Measurements from ENCODE around the gene VTI1A.
"Not testable (repeated sequence)": the region's sequence is repeated elsewhere in the genome, so short reads cannot be mapped to it uniquely, and the experiment has no call there.

Gene VTI1A

GRCh38 chr10:112728118-112728883 lies 281.3 kb downstream of the VTI1A start:
- Histone ChIP-seq H3K36me3 (ENCODE audit: insufficient read depth, low read length) (no peaks in the 10 kb centered on the region), H2AFZ (ENCODE audit: low read depth, low read length) (no peak overlapping the region), H3K4me3 (ENCODE audit: low read length) (no peak overlapping the region), H3K27me3 (ENCODE audit: insufficient read depth, low read length) (no peaks in the 10 kb centered on the region), H3K9me3 (ENCODE audit: low read length) (no peaks in the 10 kb centered on the region), H3K4me1 (ENCODE audit: insufficient read depth, low read length) (peaks cover 46% of the 10 kb centered on the region)

DNA sequence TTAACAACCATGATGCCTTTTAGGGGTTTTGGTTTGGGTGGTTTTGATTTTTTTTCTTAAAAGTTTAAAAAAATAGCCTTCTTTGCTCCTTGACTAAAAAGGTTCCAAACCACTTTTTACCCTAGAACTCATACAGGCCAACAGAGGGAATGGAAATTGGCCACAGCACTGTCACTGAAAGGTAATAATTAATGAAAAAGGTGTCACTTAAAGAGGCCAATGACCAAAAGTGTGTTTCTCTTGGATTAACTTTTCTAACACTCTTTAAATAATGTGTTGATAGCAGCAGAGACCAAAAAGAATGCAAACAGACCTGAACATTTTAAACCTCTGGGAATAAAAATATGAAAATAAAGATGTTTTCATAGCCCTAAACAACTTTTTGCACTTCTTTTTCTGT lies 282.0 kb downstream of the VTI1A start:
- H3K4me1 ChIP-seq (ENCODE audit: insufficient read depth, low read length): peaks cover 41% of the 10 kb centered on the region

GRCh38 chr10:112731450-112731849 lies 284.4 kb downstream of the VTI1A start:
- H2AFZ ChIP-seq (ENCODE audit: low read depth, low read length): not testable (repeated sequence)
- peaks cover 31% of the 10 kb centered on the region for H3K4me1 ChIP-seq (ENCODE audit: insufficient read depth, low read length)

More for the DNA sequence above, 282.0 kb downstream of the VTI1A start:
- H2AFZ ChIP-seq (ENCODE audit: low read depth, low read length): no peak overlapping the region
- H3K4me3 ChIP-seq (ENCODE audit: low read length): no peak overlapping the region
- H3K36me3 ChIP-seq (ENCODE audit: insufficient read depth, low read length): no peaks in the 10 kb centered on the region
- H3K9me3 ChIP-seq (ENCODE audit: low read length): no peaks in the 10 kb centered on the region
- H3K27me3 ChIP-seq (ENCODE audit: insufficient read depth, low read length): no peaks in the 10 kb centered on the region

GRCh38 chr10:112732277-112732921 lies 285.4 kb downstream of the VTI1A start:
- no peaks in the 10 kb centered on the region for H3K27me3 ChIP-seq (ENCODE audit: insufficient read depth, low read length)
- H2AFZ ChIP-seq (ENCODE audit: low read depth, low read length): no peak overlapping the region
- H3K36me3 ChIP-seq (ENCODE audit: insufficient read depth, low read length): no peaks in the 10 kb centered on the region
- H3K4me3 ChIP-seq (ENCODE audit: low read length): no peak overlapping the region
- H3K9me3 ChIP-seq (ENCODE audit: low read length): no peaks in the 10 kb centered on the region
- peaks cover 32% of the 10 kb centered on the region for H3K4me1 ChIP-seq (ENCODE audit: insufficient read depth, low read length)

More at GRCh38 chr10:112731450-112731849, 284.4 kb downstream of the VTI1A start:
- not testable (repeated sequence) for H3K4me3 ChIP-seq (ENCODE audit: low read length); H3K27me3 ChIP-seq (ENCODE audit: insufficient read depth, low read length); H3K36me3 ChIP-seq (ENCODE audit: insufficient read depth, low read length); H3K9me3 ChIP-seq (ENCODE audit: low read length)

DNA sequence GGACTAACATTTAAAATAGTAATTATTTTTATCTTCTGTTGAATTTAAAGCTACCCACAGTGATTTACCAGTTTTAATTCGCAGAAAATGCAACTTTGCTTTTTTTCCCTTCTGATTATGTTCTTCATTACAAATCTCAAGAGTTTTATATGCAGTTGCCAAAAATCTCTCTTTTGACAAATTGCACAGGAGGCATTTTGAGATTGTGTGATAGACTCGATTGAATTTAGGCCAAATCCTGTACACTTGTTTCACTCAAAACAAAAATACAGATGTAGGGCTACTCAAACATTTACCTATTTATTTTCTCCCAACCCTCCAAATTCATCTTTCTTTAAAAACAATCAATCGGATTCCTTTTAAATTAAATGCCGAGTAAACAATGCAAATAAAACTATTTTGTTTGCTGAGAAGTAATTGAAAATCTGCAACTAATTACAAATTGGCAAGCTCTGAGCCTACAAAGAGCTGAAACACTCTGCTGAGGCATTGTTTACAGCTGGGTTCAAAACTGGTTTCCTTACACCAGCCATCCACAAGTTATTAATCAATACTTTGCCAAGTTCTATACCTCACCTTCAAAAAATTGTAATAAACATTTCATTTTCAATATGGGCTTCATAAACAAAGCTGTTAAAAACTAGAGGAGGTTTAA lies 288.2 kb downstream of the VTI1A start:
- Histone ChIP-seq H3K27me3 (ENCODE audit: insufficient read depth, low read length) (no peaks in the 10 kb centered on the region), H3K9me3 (ENCODE audit: low read length) (no peaks in the 10 kb centered on the region), H3K4me1 (ENCODE audit: insufficient read depth, low read length) (peaks cover 39% of the 10 kb centered on the region), H3K4me3 (ENCODE audit: low read length) (no peak overlapping the region), H3K36me3 (ENCODE audit: insufficient read depth, low read length) (no peaks in the 10 kb centered on the region), H2AFZ (ENCODE audit: low read depth, low read length) (no peak overlapping the region)

DNA sequence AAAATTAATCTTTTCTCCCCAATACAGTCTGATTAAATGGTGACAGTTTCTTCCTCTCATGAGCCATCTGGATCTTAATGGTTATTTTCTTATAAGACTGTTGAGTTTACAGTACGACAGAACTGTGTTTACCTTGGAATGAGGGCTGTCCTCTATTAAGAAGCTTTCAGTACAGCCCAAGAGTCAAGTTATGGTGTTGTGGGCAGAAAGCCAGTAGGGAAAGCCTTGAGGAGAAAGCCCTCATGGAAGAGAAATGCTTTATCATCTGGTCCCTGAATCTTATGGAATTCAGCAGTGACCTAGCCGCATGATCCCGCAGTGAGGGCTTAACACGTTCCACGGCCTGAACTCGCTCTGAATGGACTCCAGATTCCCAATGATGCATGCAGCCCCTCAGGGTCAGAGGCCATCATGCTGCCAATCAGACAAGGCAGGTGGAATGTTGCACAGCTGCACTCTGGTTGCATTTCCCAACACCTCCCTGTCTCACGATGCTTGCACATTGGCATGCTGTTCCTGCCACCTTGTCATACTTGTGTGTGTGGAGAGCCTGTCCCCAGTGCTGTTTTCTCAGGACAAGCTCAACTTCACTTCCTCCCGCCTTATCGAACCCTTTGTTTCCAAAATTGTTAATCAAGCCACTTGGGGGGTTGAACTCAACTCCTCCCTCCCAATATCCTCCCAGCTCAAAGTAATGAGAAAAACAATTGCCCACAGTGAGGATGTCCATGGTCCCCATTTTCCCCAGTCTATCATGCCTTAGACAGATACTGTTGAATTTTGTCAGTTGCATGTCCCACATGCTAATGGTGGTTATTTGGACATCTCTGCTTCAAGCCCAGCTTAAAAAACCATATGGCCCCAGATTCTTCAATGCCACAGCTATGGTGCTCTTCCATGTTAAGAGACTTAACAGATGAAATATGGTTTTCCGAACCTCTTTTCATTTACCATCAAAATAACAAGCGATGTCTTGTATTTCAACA lies 291.9 kb downstream of the VTI1A start:
- H2AFZ ChIP-seq (ENCODE audit: low read depth, low read length): no peak overlapping the region
- no peaks in the 10 kb centered on the region for H3K27me3 ChIP-seq (ENCODE audit: insufficient read depth, low read length)
- no peaks in the 10 kb centered on the region for H3K36me3 ChIP-seq (ENCODE audit: insufficient read depth, low read length)
- H3K9me3 ChIP-seq (ENCODE audit: low read length): no peaks in the 10 kb centered on the region
- H3K4me3 ChIP-seq (ENCODE audit: low read length): no peak overlapping the region
- H3K4me1 ChIP-seq (ENCODE audit: insufficient read depth, low read length): peaks cover 39% of the 10 kb centered on the region

DNA sequence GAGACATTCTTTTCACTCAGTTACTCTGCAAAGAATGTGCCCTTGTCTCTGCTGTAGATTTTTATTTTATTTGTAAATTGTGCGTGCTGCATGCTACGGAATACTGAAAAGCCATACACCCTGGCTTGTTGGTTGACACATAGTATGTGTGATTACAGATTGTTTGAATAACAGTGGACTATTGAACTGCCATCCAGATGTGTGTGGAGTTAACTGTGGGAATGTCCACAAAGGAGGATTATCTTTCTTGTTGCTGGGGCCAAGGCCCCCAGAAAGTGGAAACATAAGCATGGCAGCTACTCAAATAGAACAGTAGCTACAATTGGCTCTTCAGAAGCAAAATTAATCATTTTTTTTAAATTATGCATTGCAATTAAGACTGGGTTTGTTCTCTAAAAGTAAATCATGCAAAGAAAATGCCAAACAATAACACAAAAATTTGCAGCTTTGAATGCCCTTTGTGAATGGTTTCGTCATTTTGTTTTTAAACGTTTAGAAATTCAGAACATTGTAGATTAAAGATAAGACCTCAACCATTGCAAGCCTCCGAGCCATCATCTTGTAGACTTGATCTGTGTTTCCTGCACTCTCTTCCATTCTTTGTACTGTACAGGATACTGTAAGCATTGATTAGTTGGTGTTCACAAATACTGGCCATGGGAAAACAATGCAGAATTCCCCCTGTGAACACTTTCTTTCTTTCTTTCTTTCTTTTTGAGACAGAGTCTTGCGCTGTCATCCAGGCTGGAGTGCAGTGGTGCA lies 292.8 kb downstream of the VTI1A start:
- Histone ChIP-seq H3K36me3 (ENCODE audit: insufficient read depth, low read length) (no peaks in the 10 kb centered on the region), H2AFZ (ENCODE audit: low read depth, low read length) (no peak overlapping the region), H3K4me1 (ENCODE audit: insufficient read depth, low read length) (peaks cover 39% of the 10 kb centered on the region), H3K9me3 (ENCODE audit: low read length) (no peaks in the 10 kb centered on the region), H3K4me3 (ENCODE audit: low read length) (no peak overlapping the region), H3K27me3 (ENCODE audit: insufficient read depth, low read length) (no peaks in the 10 kb centered on the region)

DNA sequence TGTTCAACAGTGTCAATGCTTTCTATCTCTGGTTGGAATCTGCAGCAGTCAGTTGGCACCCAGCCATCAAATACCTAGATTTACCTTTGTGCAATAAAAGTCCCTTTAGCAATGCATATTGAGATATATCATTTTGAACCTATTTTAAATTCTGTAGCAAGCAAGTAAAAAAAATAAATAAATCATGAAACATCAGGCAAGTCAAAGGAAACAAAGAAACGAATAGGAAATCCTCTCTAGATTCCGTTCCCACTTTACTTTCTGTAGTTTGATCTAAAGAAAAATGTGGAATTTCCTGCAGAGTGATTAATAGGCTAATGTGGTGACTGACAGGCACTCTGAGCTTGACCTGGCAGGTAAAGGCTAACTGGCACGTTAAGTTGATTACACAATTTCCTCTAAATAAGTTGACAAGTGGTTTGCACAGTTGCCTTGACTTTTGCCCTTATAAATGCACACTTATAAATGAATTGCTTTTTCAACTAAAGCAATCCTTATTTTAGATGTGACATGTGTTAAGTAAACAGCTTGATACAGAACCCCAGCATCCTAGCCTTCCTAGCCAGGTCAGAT lies 294.9 kb downstream of the VTI1A start:
- H3K27me3 ChIP-seq (ENCODE audit: insufficient read depth, low read length): no peaks in the 10 kb centered on the region
- H2AFZ ChIP-seq (ENCODE audit: low read depth, low read length): no peak overlapping the region
- H3K9me3 ChIP-seq (ENCODE audit: low read length): no peaks in the 10 kb centered on the region
- no peaks in the 10 kb centered on the region for H3K36me3 ChIP-seq (ENCODE audit: insufficient read depth, low read length)
- peaks cover 39% of the 10 kb centered on the region for H3K4me1 ChIP-seq (ENCODE audit: insufficient read depth, low read length)
- H3K4me3 ChIP-seq (ENCODE audit: low read length): no peak overlapping the region

GRCh38 chr10:112744181-112745096 lies 297.4 kb downstream of the VTI1A start:
- H3K27me3 ChIP-seq (ENCODE audit: insufficient read depth, low read length): no peaks in the 10 kb centered on the region
- H3K9me3 ChIP-seq (ENCODE audit: low read length): no peaks in the 10 kb centered on the region
- no peak overlapping the region for H2AFZ ChIP-seq (ENCODE audit: low read depth, low read length)
- H3K4me3 ChIP-seq (ENCODE audit: low read length): no peak overlapping the region
- H3K4me1 ChIP-seq (ENCODE audit: insufficient read depth, low read length): peaks cover 19% of the 10 kb centered on the region
- H3K36me3 ChIP-seq (ENCODE audit: insufficient read depth, low read length): no peaks in the 10 kb centered on the region

- H3K4me1 ChIP-seq (ENCODE audit: insufficient read depth, low read length): peaks cover 19% of the 10 kb centered on the region
- no peaks in the 10 kb centered on the region for H3K9me3 ChIP-seq (ENCODE audit: low read length)
- H3K4me3 ChIP-seq (ENCODE audit: low read length): no peak overlapping the region
- no peak overlapping the region for H2AFZ ChIP-seq (ENCODE audit: low read depth, low read length)
- H3K27me3 ChIP-seq (ENCODE audit: insufficient read depth, low read length): no peaks in the 10 kb centered on the region
- H3K36me3 ChIP-seq (ENCODE audit: insufficient read depth, low read length): no peaks in the 10 kb centered on the region
Observed at GRCh38 chr10:112746329-112746728, 299.3 kb downstream of the VTI1A start.

DNA sequence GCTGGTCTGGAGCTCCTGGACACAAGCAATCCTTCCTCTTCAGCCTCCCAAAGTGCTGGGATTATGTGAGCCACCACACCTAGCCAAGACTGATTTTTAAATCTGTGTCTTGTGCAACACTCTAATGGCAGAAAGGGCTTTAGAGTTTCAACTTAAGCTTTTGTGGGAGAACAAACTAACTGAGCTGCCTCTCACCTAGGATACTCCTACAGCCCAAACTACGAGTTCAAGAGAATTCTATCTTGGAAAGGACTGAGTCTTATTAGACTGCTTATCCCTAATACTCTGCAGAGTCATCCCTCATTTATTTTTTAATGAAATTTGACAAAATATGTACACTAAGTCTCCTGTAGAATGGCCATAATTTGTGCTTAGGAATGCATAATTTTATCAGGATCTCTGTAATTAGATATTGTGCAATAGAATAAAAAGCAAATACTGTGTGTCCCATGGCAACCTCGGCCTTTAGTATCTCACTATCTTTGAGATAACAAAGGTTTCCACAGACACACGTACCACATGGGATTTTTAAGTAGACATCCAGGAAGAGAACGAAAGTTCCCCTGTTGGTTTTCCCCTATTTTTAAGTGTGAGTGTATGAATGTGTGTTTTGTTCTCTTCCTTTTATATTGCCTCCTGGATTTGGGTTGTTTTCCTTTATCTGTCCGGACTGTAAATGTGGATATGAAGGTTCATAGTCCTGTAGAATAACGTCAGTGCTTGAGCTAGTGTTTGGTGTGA lies 303.6 kb downstream of the VTI1A start:
- H3K27me3 ChIP-seq (ENCODE audit: insufficient read depth, low read length): no peaks in the 10 kb centered on the region
- no peak overlapping the region for H3K4me3 ChIP-seq (ENCODE audit: low read length)
- H2AFZ ChIP-seq (ENCODE audit: low read depth, low read length): no peak overlapping the region
- H3K36me3 ChIP-seq (ENCODE audit: insufficient read depth, low read length): no peaks in the 10 kb centered on the region
- peaks cover 18% of the 10 kb centered on the region for H3K4me1 ChIP-seq (ENCODE audit: insufficient read depth, low read length)
- no peaks in the 10 kb centered on the region for H3K9me3 ChIP-seq (ENCODE audit: low read length)

Data from neuron (in vitro differentiated cells).